NK-92 treated with Interleukin-12 subunit alpha and Interleukin-12 subunit beta, amount 100 ng/mL, for 24 hours (cell line): ENCODE data around the gene CTNNBIP1.

ENCODE experiments used
- DNase-seq: peaks from one replicate; lab custom pipeline; 2025; lab: John Stamatoyannopoulos, UW

The CTNNBIP1 gene

GRCh38 chr1:9904596-9904995 lies 5.5 kb downstream of the CTNNBIP1 start:
- no peak for DNase-seq

GRCh38 chr1:9903801-9904527 lies 6.1 kb downstream of the CTNNBIP1 start:
- no peak for DNase-seq

- no peak for DNase-seq
Measured at GRCh38 chr1:9902060-9902452, 8.0 kb downstream of the CTNNBIP1 start.

GRCh38 chr1:9901148-9902059 lies 8.7 kb downstream of the CTNNBIP1 start:
- DNase-seq, result no peak

DNA sequence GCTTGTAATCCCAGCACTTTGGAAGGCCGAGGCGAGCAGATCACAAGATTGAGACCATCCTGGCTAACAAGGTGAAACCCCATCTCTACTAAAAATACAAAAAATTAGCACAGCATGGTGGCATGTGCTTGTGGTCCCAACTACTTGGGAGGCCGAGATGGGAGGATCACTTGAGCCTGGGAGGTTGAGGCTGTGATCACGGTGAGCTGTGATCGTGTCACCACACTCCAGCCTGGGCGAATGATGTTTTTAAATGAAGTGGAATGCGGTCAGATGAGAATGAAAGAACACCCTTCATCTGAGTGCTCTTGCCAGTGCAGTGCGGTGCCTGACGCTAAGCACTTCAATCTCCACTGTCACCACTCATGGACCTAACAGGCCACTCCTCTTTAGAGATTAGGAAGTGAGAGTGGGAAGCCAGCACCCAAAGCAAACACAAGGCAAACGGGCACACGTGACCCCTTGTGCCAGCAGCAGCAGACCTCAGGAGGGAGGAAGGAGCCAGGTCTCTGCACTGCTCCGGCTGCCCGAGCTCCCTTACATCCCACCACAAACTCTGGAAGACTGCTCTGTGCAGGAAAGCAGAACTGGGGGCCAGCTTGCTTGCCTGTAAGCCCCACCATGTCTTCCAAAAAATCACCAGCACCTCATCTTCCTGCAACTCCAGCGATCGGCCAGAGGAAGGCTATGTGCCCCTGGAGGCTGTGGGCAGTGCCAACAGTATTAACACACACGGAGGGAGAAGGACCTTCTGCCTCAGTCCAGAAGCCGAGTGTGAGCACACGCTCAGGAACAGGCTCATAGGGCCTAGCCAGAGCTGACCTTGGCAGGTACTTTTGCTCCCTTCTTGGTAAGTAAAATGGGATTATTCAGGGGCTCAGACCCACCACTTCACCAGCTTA lies 9.7 kb downstream of the CTNNBIP1 start:
- DNase-seq, result no peak

- DNase-seq, result no peak
Measured at GRCh38 chr1:9894115-9894514, 16.0 kb downstream of the CTNNBIP1 start.

DNA sequence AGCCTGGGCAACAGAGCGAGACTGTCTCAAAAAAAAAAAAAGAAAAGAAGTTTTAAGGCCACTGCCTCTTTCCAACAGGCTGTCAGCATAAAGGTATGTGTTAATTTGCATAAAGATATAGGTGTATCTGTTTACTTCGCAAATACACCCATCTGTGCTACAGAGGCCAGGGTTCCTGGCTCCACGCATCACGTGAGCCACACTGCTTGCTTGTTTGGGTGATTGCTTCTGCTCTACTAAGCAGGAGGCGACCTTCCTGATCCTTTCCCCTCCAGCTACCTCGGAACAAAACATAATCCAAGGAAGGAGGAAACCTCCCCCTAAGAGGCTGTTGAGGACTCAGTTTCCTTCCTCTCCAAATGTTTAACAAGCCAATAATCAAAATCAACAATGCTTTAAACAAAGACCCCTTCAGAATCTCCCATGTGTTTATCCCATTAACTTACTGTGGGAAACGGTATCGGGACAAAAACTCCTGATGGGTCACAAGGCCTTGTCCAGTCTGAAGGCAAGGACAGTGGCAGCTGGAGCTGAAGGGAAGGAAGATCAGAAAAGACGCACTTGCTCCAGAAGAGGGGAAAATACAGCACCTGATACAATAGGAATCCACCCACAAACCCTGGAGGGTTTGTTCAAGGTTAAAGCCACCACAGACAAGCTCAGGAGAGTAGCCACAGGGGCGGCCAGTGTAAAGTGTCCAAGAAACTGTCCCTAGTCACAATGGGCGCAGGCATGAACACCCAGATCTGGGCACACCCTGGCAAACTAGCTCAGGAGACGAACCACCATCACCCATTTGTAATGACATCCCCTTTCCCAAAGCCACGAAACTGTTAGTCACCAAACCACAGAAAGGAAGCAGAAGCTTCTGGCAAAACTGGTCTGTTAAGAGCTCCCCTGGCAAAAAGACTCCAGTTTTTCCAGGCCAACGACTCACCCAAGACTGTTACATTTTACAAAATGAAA lies 17.2 kb downstream of the CTNNBIP1 start:
- DNase-seq, result no peak

DNA sequence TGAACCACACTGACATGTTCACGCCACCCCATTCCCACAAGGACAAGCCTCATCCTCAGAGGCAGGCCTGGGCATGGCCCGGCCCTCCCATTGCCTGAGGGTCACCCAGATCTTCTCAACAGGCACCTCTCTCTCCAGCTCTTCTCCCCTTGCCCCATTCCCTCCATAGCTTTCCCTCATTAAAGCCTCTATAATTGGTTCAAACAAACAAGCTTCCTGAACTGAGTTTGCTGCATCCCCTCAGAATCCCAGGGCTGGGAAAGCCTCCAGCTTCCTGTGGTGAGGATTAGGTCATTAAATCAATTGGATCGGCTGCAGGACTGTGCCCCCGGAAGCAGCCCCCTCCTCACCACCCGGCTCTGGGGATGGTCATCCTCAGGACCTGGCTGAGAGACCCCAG lies 18.9 kb downstream of the CTNNBIP1 start:
- no peak for DNase-seq

GRCh38 chr1:9890224-9890731 lies 19.8 kb downstream of the CTNNBIP1 start:
- no peak for DNase-seq

DNA sequence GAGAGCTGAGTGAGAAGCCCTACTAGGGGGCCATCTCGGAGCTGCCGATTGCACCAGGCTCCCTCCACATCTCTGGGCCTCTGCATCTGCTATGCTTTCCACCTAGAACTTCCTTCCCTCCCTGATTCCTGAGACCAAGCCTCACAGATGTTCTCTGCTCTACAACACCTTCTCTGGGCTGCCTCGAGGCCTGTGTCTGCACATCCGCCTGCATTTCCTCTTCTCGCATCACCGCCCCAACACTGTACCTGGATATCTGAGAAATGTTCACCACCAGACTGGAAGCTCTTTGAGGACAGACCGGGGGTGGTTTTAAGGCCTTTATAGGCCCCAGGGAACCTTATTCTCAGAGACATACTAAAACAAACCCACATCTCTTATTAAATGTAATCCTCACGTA lies 20.7 kb downstream of the CTNNBIP1 start:
- no peak for DNase-seq

GRCh38 chr1:9888886-9889285 lies 21.2 kb downstream of the CTNNBIP1 start:
- DNase-seq, result no peak

DNA sequence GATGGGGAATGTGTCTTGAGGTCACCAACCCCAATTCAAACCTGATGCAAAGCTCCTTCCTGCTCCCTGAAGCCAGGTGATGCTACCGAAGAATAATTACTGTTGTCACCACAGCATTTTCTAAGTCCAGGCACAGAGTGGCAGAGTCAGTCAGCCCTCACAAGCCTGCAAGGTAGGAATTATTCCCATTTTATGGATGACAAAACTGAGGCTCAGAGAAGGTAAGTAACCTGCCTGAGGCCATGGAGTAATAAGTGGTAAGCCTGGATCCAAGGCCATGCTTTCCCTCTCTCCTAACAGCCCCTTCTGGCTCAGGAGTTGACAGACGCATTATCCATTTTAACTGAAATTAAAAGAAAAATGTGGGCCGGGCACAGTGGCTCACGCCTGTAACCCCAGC lies 23.0 kb downstream of the CTNNBIP1 start:
- DNase-seq, result no peak

DNA sequence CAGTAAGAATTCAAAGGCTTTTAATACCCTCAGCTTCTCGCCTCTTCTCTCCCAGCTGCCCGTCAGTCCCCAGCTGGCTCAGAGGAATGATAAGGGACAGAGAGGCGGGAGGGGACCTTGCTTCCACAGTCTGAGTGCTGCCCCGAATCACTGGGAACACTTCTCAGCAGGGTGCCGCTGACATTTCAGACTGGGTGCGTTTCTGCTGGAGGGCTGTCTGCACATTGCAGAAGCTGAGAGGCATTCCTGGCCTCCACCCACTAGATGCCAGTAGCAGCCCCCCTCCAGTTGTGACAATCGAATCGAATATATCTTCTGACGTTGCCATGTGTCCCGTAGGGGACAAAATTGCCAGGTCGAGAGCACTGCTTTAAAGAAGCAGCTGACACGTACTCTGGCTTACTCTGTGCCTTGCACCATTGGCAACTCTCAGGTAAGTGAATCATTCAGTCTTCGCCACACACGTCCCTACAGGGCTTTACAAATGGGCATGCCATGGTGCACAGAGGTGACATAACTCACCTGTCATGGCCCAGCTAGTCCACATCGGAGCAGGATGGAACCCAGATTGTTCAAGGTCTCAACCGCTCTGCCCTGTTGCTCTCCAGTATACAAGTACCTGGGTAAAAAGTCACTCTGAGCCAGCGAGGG lies 23.9 kb downstream of the CTNNBIP1 start:
- no peak for DNase-seq

DNA sequence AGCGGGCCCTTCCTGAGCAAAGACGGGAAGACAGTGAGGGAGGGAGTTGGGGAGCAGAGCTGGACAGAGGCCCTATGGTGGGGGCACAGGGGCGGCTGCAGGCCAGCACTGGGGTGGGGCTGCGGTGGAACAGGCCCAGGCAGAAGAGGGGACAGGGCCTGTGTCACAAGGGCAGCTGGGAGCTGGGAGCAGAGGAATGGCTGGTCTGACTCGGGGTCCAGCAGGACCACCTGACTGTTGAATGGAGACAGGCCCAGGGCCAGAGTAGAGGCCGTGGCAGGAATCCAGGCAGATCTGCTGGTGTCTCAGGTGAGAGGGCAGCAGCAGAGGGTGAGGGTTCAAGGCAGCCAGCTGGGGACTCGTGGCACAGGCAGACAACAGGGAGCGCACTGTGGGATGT lies 25.3 kb downstream of the CTNNBIP1 start:
- no peak for DNase-seq

- no peak for DNase-seq
Measured at GRCh38 chr1:9883585-9884449, 26.3 kb downstream of the CTNNBIP1 start.

DNA sequence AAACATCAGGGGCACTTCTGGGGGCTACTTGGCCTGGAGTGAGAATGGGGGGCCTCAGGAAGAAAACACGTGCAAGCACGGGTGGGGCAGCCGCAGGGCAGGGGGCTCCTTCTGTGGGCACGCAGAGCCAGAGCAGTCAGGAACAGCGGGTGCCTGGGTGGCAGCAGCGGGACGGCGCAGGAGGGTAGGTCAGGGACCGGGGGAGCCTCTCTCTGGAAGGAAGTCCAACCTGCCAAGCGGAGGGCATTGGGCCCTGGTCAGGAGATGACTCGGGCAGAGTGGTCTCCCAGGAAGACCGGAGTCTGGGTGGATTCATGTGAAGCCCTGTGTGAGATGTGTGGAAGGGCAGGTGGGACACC lies 27.1 kb downstream of the CTNNBIP1 start:
- DNase-seq, result no peak

DNA sequence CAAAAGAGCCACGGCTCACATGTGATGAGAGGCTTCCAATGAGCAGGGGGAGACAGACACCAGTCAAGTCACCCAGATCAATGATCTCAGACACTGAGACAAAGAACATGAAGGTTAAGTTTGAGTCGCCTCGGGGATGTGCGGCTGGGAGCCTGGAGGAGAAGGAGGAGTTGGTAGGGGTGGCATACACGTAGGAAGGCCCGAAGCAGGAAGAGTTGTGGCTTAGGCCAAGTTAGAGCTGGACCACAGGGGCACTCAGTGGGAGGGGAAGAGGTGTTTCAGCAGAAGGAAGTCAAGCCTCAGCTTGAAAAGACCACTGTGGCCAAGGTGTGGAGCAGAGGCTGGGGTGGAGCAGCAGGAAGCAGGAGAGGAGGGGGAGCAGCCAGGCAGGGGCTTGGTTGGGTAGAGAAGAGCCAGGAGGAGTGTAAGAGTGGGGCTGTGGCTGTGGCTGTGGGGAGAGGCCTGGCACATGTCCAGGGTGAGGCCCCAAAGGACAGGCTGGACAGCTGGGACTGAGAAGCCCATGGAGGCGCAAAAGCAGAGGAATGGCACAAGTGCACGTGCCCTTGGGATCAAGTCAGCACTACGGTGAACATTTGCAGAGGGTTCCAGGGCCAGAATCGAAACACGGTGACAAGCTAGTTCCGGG lies 27.6 kb downstream of the CTNNBIP1 start:
- DNase-seq, result peak; percentile 47

- no peak for DNase-seq
Measured at GRCh38 chr1:9881838-9882249, 28.2 kb downstream of the CTNNBIP1 start.

GRCh38 chr1:9878404-9878803 lies 31.7 kb downstream of the CTNNBIP1 start:
- no peak for DNase-seq
